ENCODE data around the gene HMX3.

HMX3 gene

GRCh38 chr10:123134915-123135414 lies 805 bp upstream of the HMX3 start:
- no peak for DNase-seq

- peak; percentile 62 for DNase-seq
Measured at GRCh38 chr10:123136221-123136805, 543 bp downstream of the HMX3 start.

GRCh38 chr10:123136806-123137642 lies 1.3 kb downstream of the HMX3 start:
- peak; percentile 70 for DNase-seq

DNA sequence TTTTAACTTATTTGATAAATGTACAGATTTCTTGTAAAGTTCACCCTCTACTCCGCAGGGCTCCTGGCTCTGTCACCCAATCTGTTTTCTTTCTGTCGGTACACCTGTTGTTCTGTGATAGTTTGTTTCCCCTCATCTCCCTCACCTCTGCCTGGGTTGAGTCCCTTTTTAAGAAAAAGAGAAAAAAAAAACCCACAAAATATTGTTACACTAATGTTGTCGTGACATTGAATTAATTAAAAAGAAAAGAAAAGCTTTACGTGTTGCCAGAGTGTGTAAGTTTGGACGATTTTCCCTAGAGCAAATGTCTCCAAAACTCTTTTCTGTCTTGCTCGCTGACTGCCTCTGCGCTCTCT lies 3.4 kb downstream of the HMX3 start:
- no peak for DNase-seq

DNA sequence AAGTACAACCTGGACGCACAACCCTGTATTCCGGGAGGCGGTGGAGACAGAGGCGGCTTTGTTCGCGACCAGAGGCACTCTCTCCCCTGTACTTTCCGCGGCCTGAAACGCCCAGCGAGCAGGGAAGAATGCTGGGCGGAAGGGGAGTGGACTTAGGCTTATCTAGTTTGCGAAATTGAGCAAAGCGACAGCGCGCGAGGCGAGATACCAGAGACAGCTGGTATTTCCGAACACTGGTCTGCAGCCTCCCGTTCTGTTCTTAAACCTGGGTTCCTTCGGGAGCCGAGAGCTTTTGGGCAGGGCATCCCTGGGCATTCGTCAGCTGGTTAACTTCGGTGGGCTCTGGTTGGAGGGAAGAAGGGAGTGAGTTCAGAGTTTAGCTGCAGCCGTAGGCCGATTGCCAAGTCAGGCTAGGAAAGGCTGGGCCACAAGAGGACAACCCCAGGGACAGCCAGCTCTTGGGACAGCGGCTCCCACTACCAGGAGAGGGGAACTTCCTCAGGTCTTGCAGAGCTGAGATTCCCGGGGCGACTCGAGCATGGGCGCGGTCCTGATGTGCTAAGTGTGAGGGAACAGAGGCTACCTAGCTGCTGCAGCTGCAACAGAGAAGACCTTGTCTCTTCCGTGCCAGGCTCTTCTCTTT lies 3.9 kb downstream of the HMX3 start:
- DNase-seq, result peak; percentile 59

DNA sequence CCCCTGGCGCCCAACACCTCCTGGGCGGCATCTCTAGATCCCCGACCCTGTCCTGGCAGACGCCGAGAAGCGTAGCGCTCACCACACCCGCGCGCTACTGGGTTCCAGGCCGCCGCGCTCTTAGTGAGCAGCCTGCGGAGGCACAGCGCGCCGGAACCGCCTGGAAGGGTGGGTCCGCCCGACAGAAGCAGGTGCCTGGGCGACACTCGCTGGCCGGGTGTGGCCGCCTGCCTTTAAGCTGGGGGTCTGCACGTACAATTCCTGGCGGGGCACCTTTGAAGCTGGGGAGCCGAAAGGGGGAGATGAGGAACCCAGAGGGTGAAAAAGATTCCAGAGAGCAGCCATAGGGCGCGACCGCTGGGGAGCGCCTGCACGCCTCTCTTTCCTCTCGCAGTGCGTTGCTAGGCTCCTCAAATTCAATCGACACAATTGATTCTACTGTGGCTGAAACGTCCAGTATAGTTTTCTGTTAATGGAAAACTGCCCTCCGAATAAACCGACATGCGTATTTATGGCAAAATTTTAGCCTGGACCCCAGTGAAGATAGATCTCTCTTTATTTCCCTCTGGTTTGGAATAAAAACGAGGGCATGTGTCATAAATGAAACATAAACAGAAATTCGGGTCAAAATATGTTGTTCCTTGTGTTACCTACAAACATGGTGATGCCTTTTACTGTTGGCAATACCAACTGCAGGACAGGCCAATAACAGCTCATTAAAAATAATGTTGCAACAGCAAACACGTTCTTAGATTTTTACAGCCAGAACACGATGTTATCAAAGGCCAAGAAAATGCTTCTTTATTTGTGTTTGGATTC lies 4.6 kb downstream of the HMX3 start:
- DNase-seq, result peak; percentile 65

DNA sequence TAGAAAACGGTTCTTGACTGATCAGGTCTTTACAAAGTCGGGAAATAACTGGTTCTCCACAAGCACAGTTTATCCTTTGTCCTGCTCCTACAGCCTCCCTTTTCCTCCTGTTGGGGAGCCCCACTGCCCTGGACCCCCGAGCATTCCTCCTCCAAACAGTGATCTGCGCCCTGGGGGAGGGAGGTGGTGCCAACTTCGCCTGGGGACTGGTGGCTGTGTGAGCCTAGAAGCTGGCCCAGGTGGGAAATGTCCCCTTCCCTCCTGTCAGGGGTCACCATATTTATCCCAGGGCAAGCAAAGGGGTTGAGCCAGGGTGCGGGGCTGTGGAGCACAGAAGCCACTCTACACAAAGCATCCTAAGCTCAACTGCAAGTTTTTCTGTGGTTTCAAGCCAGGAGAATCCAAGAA lies 5.2 kb downstream of the HMX3 start:
- no peak for DNase-seq

DNA sequence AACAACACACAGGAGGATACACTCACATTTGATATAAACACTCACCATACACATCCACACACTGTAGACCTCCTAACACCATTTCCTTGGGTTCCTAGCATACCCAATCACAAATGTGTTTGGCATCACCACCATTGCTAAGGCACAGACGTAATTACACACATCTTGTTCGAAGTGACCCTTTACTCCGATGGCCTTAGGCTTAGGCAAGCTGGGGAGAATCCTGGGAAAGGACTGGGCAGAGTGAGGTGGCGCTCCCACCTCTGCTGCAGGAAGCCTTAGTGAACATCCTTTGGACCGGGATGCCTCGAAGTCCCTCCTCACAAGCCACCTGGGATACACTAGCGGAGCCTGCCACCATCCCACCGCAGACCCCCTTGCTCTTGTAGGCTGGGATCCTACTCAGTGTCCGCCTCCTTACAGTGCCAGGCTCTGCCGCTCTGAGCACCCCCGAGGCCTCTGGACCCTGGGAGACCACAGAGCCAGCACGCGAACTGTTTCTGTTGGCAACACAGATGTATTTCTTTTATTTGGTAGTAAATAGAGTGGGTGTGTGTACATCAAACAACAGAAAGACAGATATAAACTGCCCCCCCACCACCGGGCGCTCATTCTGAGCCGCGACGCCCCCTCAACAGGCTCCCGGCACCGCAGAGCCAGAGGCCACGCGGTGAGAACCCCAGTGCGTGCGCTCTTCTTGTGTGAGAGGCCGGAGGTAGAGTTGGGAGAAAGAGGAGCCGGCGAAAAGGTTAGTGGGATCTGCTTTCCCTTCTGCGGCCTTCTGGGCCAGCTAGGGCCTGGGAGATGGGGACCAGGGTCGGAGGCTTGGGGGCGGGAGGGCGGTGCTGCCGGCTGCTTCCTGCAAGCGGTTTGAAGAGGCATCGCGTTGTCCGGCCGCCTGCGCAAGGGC lies 6.3 kb downstream of the HMX3 start:
- DNase-seq, result no peak

DNA sequence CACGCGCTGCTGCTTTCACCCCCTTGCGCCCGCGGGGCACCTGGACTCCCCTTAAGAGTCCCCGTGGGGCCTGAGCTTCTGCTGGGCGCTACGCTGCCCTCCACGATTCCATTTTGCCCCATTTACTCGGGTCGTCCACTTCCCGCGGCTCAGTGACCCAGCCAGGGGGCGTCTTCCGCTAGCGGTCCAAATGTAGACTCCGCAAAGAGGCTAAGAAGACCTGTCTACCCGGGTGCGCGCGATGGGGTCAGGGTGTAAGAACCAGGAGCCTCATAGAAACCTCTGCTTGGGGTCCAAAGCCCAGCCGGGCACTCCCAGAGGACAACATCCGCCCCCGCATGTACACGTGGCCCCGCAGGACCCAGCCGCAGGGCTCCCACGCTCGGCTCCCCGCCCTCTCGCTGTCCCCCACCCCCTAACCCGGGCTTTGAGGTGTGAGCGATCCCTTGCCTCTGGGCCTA lies 7.0 kb downstream of the HMX3 start:
- DNase-seq, result no peak

DNA sequence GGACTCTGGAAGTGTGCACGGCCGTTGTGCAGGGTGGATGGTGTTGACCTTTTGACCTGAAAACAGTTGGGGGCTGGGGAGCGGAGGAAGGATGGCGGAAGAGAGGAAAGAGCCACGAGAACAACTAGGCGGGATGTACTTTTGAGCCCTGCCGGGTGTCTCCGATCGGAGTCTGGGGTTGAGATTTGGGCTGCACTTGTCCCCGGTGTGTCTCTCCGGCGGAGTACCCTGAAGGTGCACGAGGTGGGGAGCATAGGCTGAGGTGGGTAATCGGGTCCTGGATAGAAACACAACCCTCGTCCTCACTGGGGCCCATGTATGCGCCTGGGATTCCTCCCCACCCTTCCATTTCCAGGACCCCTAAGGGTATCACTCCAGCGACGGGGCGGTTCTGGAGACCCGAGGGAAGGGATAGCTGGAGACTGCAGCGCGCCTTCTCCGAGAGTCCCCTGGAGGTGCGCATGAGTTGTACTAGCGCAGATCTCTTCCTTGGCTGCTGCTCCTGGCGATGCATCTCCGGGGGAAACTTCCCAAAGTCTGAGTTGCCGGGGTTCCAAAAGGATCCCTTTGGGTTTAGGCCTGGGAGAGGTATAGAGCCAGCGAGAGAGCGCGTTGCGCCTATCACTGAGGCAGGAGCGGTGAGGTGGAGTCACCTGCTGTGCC lies 7.5 kb downstream of the HMX3 start:
- DNase-seq, result no peak

DNA sequence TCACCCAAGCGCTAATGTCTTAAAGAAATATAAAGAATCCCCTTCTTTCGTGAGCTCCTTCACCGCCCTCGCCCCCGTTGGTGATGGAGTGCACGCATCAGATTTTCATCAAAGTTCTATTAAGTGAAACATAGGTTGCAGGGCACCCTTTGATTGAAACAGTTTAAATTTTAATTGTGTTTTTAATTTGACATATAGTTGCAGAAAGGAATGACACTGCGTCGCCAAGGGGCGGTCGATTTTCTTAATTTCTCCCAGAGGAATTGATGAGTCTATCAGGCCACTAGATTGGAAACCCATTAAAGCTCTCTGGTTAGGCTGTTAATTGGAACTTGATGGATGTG lies 8.0 kb downstream of the HMX3 start:
- DNase-seq, result no peak

DNA sequence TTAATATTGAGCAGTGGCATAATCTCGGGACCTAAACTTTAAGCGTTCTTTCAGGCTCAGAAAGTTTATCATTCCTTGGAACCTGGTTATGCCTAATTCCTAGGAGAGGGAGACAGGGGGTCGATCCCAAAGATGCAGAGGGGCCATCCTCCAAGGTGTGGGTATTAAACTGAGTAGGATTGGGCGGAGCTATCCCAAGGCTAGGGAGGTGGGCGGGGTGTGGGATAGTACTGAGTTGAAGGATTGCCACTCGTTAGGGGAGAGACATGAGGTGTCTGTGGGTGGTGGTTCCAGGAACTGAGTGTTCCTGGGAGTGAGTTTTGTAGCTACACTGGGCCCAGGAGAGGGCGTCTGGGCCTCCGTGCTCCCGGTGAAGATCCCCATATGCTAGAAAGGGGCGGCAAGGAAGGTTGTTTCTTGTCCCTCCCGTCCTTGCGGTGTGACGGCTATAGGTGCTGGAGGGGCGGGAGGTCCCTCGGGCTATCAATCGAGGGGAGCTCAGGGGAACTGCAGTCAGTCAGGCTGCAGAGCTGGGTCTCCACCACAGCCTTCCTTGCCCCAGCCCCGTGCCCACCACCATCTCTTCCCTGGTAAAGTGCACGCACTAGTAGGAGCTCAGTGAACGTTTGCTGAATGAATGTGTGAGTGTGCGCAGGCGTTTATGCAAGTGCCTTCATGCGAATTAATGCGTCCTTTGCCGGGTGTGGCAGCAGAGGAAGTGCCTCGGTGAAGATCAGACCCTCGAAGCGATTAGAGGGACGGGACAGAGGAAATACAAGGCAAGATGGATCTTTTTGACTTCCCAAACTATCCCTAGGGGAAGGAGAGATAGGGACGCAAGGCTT lies 9.1 kb downstream of the HMX3 start:
- peak; percentile 61 for DNase-seq

DNA sequence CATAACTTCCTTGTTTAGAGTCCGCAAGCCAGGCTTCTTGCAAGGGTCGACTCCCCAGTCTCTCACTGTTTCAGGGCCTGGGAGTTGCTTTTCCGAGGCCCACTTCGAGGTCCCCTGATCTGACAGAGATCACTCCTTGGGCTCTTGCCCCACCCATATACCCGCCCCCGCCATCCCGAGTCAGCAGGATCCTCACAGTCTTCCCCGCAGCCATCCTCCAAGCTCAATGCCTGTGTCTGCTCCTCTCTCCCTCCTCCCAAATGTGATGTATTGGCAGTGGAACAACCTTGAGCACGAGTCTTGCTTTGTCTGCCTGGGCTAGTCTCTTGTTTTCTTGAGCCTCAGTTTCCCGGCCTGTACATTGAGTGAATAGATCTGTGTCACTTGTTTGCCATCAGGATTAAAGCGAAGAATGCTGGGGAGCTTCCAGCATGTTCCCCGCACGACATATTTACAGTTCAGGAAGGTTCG lies 9.8 kb downstream of the HMX3 start:
- DNase-seq, result no peak

GRCh38 chr10:123146013-123146893 lies 10.5 kb downstream of the HMX3 start:
- DNase-seq, result peak; percentile 59

GRCh38 chr10:123146894-123147634 lies 11.3 kb downstream of the HMX3 start:
- no peak for DNase-seq

DNA sequence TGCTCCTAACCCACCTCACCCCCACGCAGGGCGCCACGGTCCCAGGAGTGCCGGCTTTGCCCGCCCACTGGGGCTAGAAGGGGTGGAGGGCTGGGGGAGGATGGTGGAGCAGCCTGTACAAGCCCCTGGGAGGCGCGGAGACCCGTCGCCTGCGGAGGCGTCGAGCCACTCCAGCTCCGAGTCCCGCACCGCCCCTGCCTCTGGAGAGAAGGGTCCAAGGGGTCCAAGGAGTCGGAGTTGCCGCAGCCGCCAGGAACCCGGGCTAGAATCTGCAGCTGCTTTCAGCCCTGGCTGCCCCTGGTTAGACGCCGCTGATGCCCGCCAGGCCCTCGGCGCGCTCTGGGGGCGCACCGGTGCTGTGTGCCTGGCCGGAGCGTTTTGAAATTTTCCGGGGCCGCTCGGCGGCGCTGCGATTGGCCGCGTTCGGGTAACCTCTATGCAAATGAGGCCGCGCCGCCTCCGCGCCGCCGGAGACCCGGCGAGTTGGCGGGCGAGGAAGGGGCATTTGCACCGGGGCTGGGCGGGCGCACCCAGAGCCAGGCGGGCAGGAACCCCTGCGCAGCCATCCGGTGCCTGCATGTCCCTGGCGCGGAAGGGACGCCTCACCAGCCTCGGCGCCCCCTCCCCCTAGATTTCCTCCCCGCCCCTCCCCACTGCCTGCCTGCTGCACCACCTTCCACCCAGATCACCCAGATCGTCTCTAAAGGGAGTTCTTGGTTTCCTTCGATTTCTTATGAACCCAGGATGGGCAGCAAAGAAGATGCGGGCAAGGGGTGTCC lies 12.1 kb downstream of the HMX3 start, which contains the start of gene HMX2:
HMX2 (plus strand) TSS at position 502 of the 779 bp plus-strand sequence; CDS start at position 745, 243 bp downstream.
- peak; percentile 77 for DNase-seq

DNA sequence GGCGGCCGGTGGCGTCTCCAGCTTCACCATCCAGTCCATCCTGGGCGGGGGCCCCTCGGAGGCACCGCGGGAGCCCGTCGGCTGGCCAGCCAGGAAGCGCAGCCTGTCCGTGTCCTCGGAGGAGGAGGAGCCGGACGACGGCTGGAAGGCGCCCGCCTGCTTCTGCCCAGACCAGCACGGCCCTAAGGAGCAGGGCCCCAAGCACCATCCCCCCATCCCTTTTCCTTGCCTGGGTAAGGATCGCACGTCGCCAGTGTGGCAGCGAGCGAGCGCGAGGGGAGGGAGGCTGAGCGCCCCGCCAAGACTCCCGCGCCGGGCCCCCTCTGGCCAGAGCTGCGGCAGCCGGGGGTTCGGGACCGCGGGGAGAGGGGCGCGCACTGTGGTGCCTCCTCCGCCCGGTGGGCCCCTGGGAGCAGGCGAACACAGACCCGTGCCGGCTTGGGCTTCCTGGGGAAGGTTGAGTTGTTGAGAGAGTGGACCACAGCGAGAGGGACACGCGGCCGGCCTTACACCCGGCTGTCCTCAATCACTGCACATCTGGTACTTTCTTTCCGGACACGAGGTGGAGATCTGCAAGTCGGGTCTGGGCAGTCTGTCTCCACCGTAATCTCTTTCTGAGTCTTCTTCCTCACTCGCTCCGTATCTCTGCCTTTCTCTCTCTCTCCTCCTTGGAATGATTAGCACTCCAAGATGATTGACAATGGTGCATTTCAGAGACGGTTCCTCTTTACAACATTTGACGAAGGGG lies 12.8 kb downstream of the HMX3 start:
- DNase-seq, result no peak
